C4-2B (cell line): Measurements from ENCODE around the gene ZCCHC4.

Experiments used
- H3K27ac ChIP-seq: fragments of 450-650 bp; 2 replicates; pipeline ENCODE4 v1.5.1; 2017
- ZFX ChIP-seq: fragments of 450-650 bp; IDR thresholded peaks from 2 replicates; pipeline ENCODE4 v1.6.1; 2017
- TF ChIP-seq, protein P1 (sequence below): fragments of 450-650 bp; conservative IDR thresholded peaks from 2 replicates; pipeline ENCODE4 v1.5.1; 2017; ENCODE audit warnings: mild to moderate bottlenecking

Gene ZCCHC4

DNA sequence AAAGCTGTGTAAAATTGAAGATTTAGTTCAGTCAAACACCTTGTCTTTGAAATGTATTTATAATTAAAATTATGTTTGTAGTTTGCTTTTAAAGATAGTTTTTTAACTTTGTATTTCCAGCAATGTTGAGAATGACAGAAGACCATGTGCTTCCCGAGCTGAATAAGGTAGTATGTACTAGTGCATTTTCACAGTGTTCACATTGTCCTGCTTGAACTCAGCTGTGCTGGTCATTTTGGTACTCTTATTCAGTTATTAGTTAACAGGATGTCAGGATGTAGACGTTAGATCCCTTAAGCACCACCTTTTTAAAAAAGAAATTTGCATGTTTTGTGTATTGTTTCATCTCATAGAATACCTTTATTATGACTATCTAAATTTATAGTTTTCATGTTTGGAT, 92.9 kb downstream of the ZCCHC4 start:
- H3K27ac ChIP-seq: no peak overlapping the region
- TF ChIP-seq, protein P1, sequence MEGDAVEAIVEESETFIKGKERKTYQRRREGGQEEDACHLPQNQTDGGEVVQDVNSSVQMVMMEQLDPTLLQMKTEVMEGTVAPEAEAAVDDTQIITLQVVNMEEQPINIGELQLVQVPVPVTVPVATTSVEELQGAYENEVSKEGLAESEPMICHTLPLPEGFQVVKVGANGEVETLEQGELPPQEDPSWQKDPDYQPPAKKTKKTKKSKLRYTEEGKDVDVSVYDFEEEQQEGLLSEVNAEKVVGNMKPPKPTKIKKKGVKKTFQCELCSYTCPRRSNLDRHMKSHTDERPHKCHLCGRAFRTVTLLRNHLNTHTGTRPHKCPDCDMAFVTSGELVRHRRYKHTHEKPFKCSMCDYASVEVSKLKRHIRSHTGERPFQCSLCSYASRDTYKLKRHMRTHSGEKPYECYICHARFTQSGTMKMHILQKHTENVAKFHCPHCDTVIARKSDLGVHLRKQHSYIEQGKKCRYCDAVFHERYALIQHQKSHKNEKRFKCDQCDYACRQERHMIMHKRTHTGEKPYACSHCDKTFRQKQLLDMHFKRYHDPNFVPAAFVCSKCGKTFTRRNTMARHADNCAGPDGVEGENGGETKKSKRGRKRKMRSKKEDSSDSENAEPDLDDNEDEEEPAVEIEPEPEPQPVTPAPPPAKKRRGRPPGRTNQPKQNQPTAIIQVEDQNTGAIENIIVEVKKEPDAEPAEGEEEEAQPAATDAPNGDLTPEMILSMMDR: no peak
- TF ChIP-seq ZFX: no peak

DNA sequence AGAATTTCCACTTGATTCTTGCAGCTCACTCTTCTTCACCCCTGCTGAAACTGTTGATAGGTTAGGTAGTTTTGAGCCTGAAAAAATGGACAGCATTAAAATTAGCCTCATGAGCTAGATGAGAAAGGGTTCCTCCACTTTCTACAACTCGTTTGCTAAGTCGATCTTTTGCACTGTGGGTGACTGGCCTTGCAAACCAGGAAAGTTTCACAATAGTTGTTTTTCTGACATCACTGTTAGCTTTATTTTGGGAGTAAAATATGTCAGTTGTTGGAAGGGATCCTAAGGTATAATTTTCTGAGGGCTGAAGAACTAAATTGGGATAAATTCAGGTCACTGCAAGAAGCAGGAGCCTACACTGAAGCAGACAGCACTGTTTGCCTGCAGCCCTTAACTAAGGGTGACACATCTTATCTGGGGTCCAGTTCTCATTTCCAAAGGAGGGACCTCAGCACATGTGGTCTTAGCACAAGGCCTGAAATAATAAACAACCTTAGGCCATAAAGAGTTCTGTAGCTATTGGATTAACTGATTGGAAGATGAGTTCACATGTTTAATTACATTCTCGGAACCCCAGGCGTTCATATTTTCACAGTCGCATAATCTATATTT, 93.6 kb downstream of the ZCCHC4 start:
- H3K27ac ChIP-seq: no peak overlapping the region
- TF ChIP-seq ZFX: no peak
- TF ChIP-seq, protein P1: no peak

DNA sequence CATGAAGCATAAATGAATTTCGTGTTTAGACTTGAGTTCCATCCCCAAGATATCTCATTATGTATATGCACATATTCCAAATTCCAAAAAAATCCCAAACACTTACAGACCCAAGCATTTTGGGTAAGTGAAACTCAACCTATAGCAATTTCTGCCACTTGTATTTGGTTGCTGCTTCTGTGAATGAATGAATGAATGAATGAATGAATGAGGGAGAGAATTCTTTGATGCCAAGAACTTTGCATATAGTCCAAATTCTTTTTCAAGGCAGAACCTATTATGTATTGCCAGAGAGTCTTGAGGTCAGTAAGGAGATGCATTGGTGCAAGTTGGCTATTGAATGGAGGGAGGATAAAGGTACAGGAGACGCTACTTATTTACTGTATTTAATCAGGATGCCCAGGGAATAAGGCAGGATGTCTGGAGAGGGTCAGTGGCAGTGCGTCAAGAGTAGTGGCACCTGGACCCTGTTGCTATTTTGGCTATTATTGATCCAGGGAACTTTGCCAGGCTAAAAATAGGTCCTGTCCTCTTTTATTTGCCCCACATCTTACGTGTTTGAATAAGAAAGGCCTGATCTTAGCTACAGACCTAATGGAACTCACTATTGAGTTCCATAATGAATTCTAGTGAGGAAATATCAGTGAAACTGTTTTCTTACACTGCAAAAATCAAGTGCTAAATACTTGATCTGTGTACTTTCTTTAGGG, 98.4 kb downstream of the ZCCHC4 start:
- no peak for TF ChIP-seq ZFX
- TF ChIP-seq, protein P1: no peak
- H3K27ac ChIP-seq: no peak overlapping the region

DNA sequence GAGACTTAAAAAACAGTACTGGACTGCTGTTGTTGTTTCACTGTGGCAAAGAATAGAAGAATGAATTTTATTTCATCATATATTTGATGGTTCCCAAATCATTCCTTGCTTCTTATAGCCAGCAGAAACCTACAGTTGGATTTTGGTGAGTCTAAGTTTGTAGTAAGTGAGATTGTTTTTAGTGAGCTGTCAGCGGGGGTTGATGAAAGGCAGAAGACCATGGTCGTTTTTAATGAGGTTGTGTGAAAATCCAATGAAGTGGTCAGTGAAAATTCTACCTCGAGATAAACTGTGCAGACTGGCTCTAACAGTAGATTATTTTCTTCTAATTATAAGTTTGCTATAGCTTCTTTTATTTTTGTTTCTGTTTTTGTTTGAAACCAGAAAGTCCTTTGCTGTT, 100.7 kb downstream of the ZCCHC4 start:
- TF ChIP-seq, protein P1: no peak
- no peak for TF ChIP-seq ZFX
- H3K27ac ChIP-seq: no peak overlapping the region

DNA sequence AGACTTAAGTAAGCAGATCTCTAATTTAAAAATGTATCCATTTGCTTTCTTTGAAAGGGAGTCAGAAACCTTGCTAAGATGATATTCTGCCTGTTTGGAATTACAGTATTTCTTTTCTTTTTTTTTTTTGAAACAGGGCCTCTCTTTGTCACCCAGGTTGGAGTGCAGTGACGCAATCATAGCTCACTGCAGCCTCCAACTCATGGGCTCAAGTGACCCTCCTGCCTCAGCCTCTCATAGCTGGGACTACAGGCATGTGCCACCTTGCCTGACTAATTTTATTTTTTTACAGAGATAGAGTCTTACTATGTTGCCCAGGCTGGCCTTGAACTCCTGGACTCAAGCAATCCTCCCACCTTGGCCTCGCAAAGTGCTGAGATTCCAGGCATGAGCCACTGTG, 104.4 kb downstream of the ZCCHC4 start:
- TF ChIP-seq ZFX: no peak
- TF ChIP-seq, protein P1: no peak
- no peak overlapping the region for H3K27ac ChIP-seq
